Islet of Langerhans (tissue), 1 donor: ENCODE results near the gene SCN4A.
"Not testable (repeated sequence)": the region's sequence is repeated elsewhere in the genome, so short reads cannot be mapped to it uniquely, and the experiment has no call there.

ENCODE experiments used
- FAIRE-seq: peaks from one replicate; lab custom pipeline; 2011; peaks lifted over from hg19 to GRCh38; lab: Jason Lieb, UNC

Gene SCN4A

GRCh38 chr17:63915753-63916152, 57.0 kb downstream of the SCN4A start:
- FAIRE-seq = not testable (repeated sequence)

GRCh38 chr17:63914471-63914870, 58.2 kb downstream of the SCN4A start:
- FAIRE-seq = no peak

GRCh38 chr17:63911657-63912100, 61.0 kb downstream of the SCN4A start:
- FAIRE-seq = no peak

- FAIRE-seq = no peak
Observed at GRCh38 chr17:63911041-63911635, 61.6 kb downstream of the SCN4A start, which contains the start of gene CSHL1. TSS of gene CSHL1 (minus strand) at chr17:63911258. CDS start at chr17:63911196, 62 bp downstream.

- FAIRE-seq = no peak
Observed at GRCh38 chr17:63910096-63910495, 62.6 kb downstream of the SCN4A start.

- not testable (repeated sequence) for FAIRE-seq
Observed at GRCh38 chr17:63909586-63909985, 63.1 kb downstream of the SCN4A start.

GRCh38 chr17:63907161-63907778, 65.4 kb downstream of the SCN4A start:
- FAIRE-seq = not testable (repeated sequence)

GRCh38 chr17:63904796-63905195, 67.9 kb downstream of the SCN4A start:
- not testable (repeated sequence) for FAIRE-seq

GRCh38 chr17:63903787-63904201, 68.9 kb downstream of the SCN4A start:
- FAIRE-seq = not testable (repeated sequence)

- FAIRE-seq = not testable (repeated sequence)
Observed at GRCh38 chr17:63901971-63902370, 70.7 kb downstream of the SCN4A start.

GRCh38 chr17:63898899-63899798, 73.6 kb downstream of the SCN4A start:
- not testable (repeated sequence) for FAIRE-seq

GRCh38 chr17:63896524-63897354, 76.0 kb downstream of the SCN4A start, which contains the start of gene CSH1:
TSS of gene CSH1 (minus strand) at chr17:63896574. CDS start at chr17:63896511, 63 bp downstream.
- not testable (repeated sequence) for FAIRE-seq

GRCh38 chr17:63894821-63895220, 77.9 kb downstream of the SCN4A start:
- not testable (repeated sequence) for FAIRE-seq

GRCh38 chr17:63894021-63894420, 78.7 kb downstream of the SCN4A start:
- not testable (repeated sequence) for FAIRE-seq

- FAIRE-seq = not testable (repeated sequence)
Observed at GRCh38 chr17:63892316-63893037, 80.2 kb downstream of the SCN4A start.

- FAIRE-seq = not testable (repeated sequence)
Observed at GRCh38 chr17:63889026-63889848, 83.5 kb downstream of the SCN4A start.
